HEK293T (cell line): ENCODE results near the gene LCP1.

Experiments
- CTCF ChIA-PET: fragments of 350-600 bp; formaldehyde crosslinking; extraction: SDS; loops from one replicate; lab custom pipeline; 2021; ENCODE audit warnings: antibody characterized with exemption, inconsistent platforms; lab: Yijun Ruan, JAX
- POLR2A ChIA-PET: fragments of 350-600 bp; formaldehyde crosslinking; extraction: SDS; loops from one replicate; lab custom pipeline; 2020; ENCODE audit warnings: antibody characterized with exemption, inconsistent platforms; lab: Yijun Ruan, JAX
- DNase-seq: peaks from one replicate; pipeline ENCODE4 v3.0.0; 2012; ENCODE audit warnings: mixed read lengths; ENCODE audit errors: extremely low spot score
- ARNT ChIP-seq: fragments of 450-650 bp; IDR thresholded peaks from 2 replicates; pipeline ENCODE4 v1.6.1; 2017; ENCODE audit warnings: mild to moderate bottlenecking
- BHLHE40 ChIP-seq: fragments of 450-650 bp; IDR thresholded peaks from 2 replicates; pipeline ENCODE4 v1.6.1; 2016; ENCODE audit warnings: mild to moderate bottlenecking, moderate library complexity, borderline replicate concordance
- CTBP1 ChIP-seq: fragments of 450-650 bp; IDR thresholded peaks from 2 replicates; pipeline ENCODE4 v1.6.1; 2016; ENCODE audit warnings: borderline replicate concordance
- ELF4 ChIP-seq: fragments of 450-650 bp; IDR thresholded peaks from 2 replicates; pipeline ENCODE4 v1.6.1; 2017; ENCODE audit warnings: antibody characterized with exemption
- FOXA1 ChIP-seq: fragments of 450-650 bp; IDR thresholded peaks from 2 replicates; pipeline ENCODE4 v1.6.1; 2016; ENCODE audit warnings: mild to moderate bottlenecking
- FOXK2 ChIP-seq: fragments of 450-650 bp; IDR thresholded peaks from 2 replicates; pipeline ENCODE4 v1.6.1; 2016; ENCODE audit warnings: mild to moderate bottlenecking
- FOXM1 ChIP-seq: fragments of 450-650 bp; IDR thresholded peaks from 2 replicates; pipeline ENCODE4 v1.6.1; 2017; ENCODE audit warnings: mild to moderate bottlenecking, borderline replicate concordance
- HDGF ChIP-seq: fragments of 450-650 bp; IDR thresholded peaks from 2 replicates; pipeline ENCODE4 v1.6.1; 2017; ENCODE audit warnings: antibody characterized with exemption, borderline replicate concordance
- L3MBTL2 ChIP-seq: fragments of 450-650 bp; conservative IDR thresholded peaks from 2 replicates; pipeline ENCODE4 v1.6.1; 2016; ENCODE audit warnings: mild to moderate bottlenecking
- LEF1 ChIP-seq: fragments of 450-650 bp; IDR thresholded peaks from 2 replicates; pipeline ENCODE4 v1.6.1; 2017; ENCODE audit warnings: mild to moderate bottlenecking, borderline replicate concordance
- SP1 ChIP-seq: fragments of 450-650 bp; IDR thresholded peaks from 2 replicates; pipeline ENCODE4 v1.6.1; 2017
- ZNF384 ChIP-seq: fragments of 450-650 bp; IDR thresholded peaks from 2 replicates; pipeline ENCODE4 v1.6.1; 2016

The LCP1 gene

GRCh38 chr13:46082324-46082723, 99.7 kb downstream of the LCP1 start:
- no peak for DNase-seq
- CTCF ChIA-PET = no interaction called here
- POLR2A ChIA-PET = no interaction called here
- no peak for TF ChIP-seq FOXA1
- no peak for TF ChIP-seq SP1
- no peak for TF ChIP-seq L3MBTL2

- TF ChIP-seq SP1 = no peak
- TF ChIP-seq L3MBTL2 = no peak
- TF ChIP-seq FOXM1 = no peak
- TF ChIP-seq ELF4 = no peak
- no peak for TF ChIP-seq FOXK2
- no peak for TF ChIP-seq HDGF
- no peak for TF ChIP-seq CTBP1
- TF ChIP-seq ZNF384 = no peak
- TF ChIP-seq ARNT = no peak
- no peak for DNase-seq
- POLR2A ChIA-PET = no interaction called here
- CTCF ChIA-PET = interaction anchor here (0.6 kb wide), 1 partner anchor 32 kb away, joined by 3 read pairs; no protein-coding TSS in a partner anchor
Observed at GRCh38 chr13:46079770-46080169, 102.2 kb downstream of the LCP1 start.

- TF ChIP-seq SP1 = no peak
- no peak for TF ChIP-seq BHLHE40
- no peak for TF ChIP-seq LEF1
- no peak for TF ChIP-seq ARNT
- TF ChIP-seq ELF4 = no peak
- no peak for TF ChIP-seq ZNF384
- ChIA-PET POLR2A (no interaction called here), CTCF (interaction anchor here (0.6 kb wide), 1 partner anchor 219 kb away, joined by 3 read pairs; no protein-coding TSS in a partner anchor)
- DNase-seq = no peak
Observed at GRCh38 chr13:46077265-46077664, 104.7 kb downstream of the LCP1 start.

GRCh38 chr13:46076827-46077226, 105.2 kb downstream of the LCP1 start:
- POLR2A ChIA-PET = no interaction called here
- CTCF ChIA-PET = interaction anchor here (0.6 kb wide), 1 partner anchor 219 kb away, joined by 3 read pairs; no protein-coding TSS in a partner anchor
- TF ChIP-seq LEF1 = no peak
- no peak for DNase-seq
